GM12878 (cell line): ENCODE measurements around the gene PLSCR3. TPM values are rescaled to one million over a fixed set of nuclear protein-coding genes. Genes with fewer than 3 reads are reported as not detected.

Experiments
- ATAC-seq: fragments of 200-7000 bp; cut with Tn5 transposase; 3 replicates; pipeline ENCODE4 v1.9.1; 2020; ENCODE audit warnings: mild to moderate bottlenecking, moderate library complexity
- BruUV-seq: library from RNA; stranded (reverse); fragments of 400-500 nt; replicated peaks from 2 replicates; lab custom pipeline; 2021; lab: Mats Ljungman, UMichigan
- CTCF ChIA-PET: fragments of 300-600 bp; sonication (Branson Sonifier 250); formaldehyde crosslinking; extraction: SDS; loops from one replicate; lab custom pipeline; 2021; ENCODE audit warnings: inconsistent platforms; lab: Yijun Ruan, JAX
- POLR2A ChIA-PET: fragments of 350-600 bp; formaldehyde crosslinking; extraction: SDS; loops from one replicate; lab custom pipeline; 2021; ENCODE audit warnings: inconsistent platforms; lab: Charles Lee
- RAD21 ChIA-PET: fragments of 300-600 bp; sonication (Branson Sonifier 250); formaldehyde crosslinking; loops from one replicate; lab custom pipeline; 2023; ENCODE audit warnings: antibody characterized with exemption; ENCODE audit not compliant: unreplicated experiment; lab: Charles Lee
- SMC1A ChIA-PET: fragments of 300-600 bp; sonication (Branson Sonifier 250); formaldehyde crosslinking; loops from one replicate; lab custom pipeline; 2023; ENCODE audit not compliant: unreplicated experiment, uncharacterized antibody; lab: Charles Lee
- DNase-seq: peaks from one replicate; pipeline ENCODE4 v3.0.0-alpha.2; 2011; ENCODE audit warnings: low read depth, low spot score
- FAIRE-seq: peaks from 3 replicates; lab custom pipeline; 2011; peaks lifted over from hg19 to GRCh38; lab: Jason Lieb, UNC
- H2AFZ ChIP-seq: 2 replicates; pipeline ENCODE4 v1.6.0; 2011; ENCODE audit warnings: low read depth, low read length, control low read depth; ENCODE audit not compliant: control insufficient read depth
- H3K27ac ChIP-seq: 2 replicates; pipeline ENCODE4 v1.5.1; 2011; ENCODE audit warnings: control low read depth; ENCODE audit not compliant: control insufficient read depth, insufficient read depth
- H3K27me3 ChIP-seq, 2 experiments: replicated peaks in 1 of 2; 2 replicates each; pipeline versions ENCODE4 v1.6.0 to v1.6.1; 2011; ENCODE audit warnings: low read length in 1 of 2; ENCODE audit not compliant: control insufficient read depth in 2 of 2, insufficient read depth in 2 of 2
- H3K36me3 ChIP-seq, 2 experiments: 2 replicates each; pipeline ENCODE4 v1.5.1; 2011; ENCODE audit warnings: low read length in 1 of 2; ENCODE audit not compliant: control insufficient read depth in 2 of 2, insufficient read depth in 2 of 2
- H3K4me1 ChIP-seq: 2 replicates; pipeline ENCODE4 v1.6.1; 2011; ENCODE audit warnings: mild to moderate bottlenecking, low read length, moderate library complexity, mixed read lengths; ENCODE audit not compliant: control insufficient read depth, insufficient read depth
- H3K4me2 ChIP-seq: 2 replicates; pipeline ENCODE4 v1.6.0; 2011; ENCODE audit warnings: control low read depth; ENCODE audit not compliant: control insufficient read depth, insufficient read depth
- H3K4me3 ChIP-seq: fragments of 200-600 bp; sonication (generic); 2 replicates; pipeline ENCODE4 v1.5.1; 2016
- H3K79me2 ChIP-seq: 2 replicates; pipeline ENCODE4 v1.6.0; 2011; ENCODE audit warnings: low read length; ENCODE audit not compliant: control insufficient read depth, insufficient read depth
- H3K9ac ChIP-seq: 2 replicates; pipeline ENCODE4 v1.8.0; 2011; ENCODE audit warnings: low read length, control low read depth, mixed read lengths; ENCODE audit not compliant: control insufficient read depth, insufficient read depth
- H3K9me3 ChIP-seq: replicated peaks from 3 replicates; pipeline ENCODE4 v1.5.1; 2011; ENCODE audit warnings: mild to moderate bottlenecking, low read length; ENCODE audit not compliant: control insufficient read depth, insufficient read depth
- H4K20me1 ChIP-seq: 2 replicates; pipeline ENCODE4 v1.6.0; 2011; ENCODE audit not compliant: control insufficient read depth, insufficient read depth
- ATF2 ChIP-seq: IDR thresholded peaks from 2 replicates; pipeline ENCODE4 v1.6.1; 2012; ENCODE audit warnings: low read length, inconsistent platforms
- ATF3 ChIP-seq: IDR thresholded peaks from 2 replicates; pipeline ENCODE4 v1.6.1; 2011; ENCODE audit warnings: low read depth, mild to moderate bottlenecking, low read length, moderate library complexity, borderline replicate concordance; ENCODE audit errors: extremely low read depth
- CUX1 ChIP-seq: IDR thresholded peaks from 2 replicates; pipeline ENCODE4 v1.6.1; 2012; ENCODE audit warnings: improper control_type of control experiment, low read depth, low read length; ENCODE audit not compliant: insufficient replicate concordance
- EP300 ChIP-seq, 2 experiments: fragments of 150-350 bp in 1 of 2; IDR thresholded peaks; 2 replicates each; pipeline ENCODE4 v1.6.1; 2011 to 2012; ENCODE audit warnings: low read depth in 2 of 2, low read length in 2 of 2, borderline replicate concordance in 1 of 2, improper control_type of control experiment in 1 of 2, inconsistent platforms in 1 of 2; ENCODE audit not compliant: control insufficient read depth in 1 of 2
- HDAC2 ChIP-seq: fragments of 200-600 bp; sonication (generic); IDR thresholded peaks from 2 replicates; pipeline ENCODE4 v1.6.1; 2017
- KDM1A ChIP-seq: fragments of 200-600 bp; sonication (generic); IDR thresholded peaks from 2 replicates; pipeline ENCODE4 v1.6.1; 2016; ENCODE audit warnings: borderline replicate concordance
- PAX8 ChIP-seq: fragments of 450-650 bp; IDR thresholded peaks from 2 replicates; pipeline ENCODE4 v1.6.1; 2017; ENCODE audit warnings: mild to moderate bottlenecking, moderate library complexity
- PBX3 ChIP-seq: IDR thresholded peaks from 2 replicates; pipeline ENCODE4 v1.6.1; 2011; ENCODE audit warnings: mild to moderate bottlenecking, low read depth, low read length, moderate library complexity; ENCODE audit not compliant: insufficient replicate concordance
- RUNX3 ChIP-seq: IDR thresholded peaks from 2 replicates; pipeline ENCODE4 v1.6.1; 2012; ENCODE audit warnings: low read length, inconsistent platforms
- SUPT20H ChIP-seq: IDR thresholded peaks from 2 replicates; pipeline ENCODE4 v1.6.1; 2011; ENCODE audit warnings: low read depth, mild to moderate bottlenecking, low read length, moderate library complexity, borderline replicate concordance; ENCODE audit not compliant: control insufficient read depth
- TCF12 ChIP-seq: IDR thresholded peaks from 2 replicates; pipeline ENCODE4 v1.6.1; 2011; ENCODE audit warnings: low read depth, mild to moderate bottlenecking, low read length
- USF1 ChIP-seq: IDR thresholded peaks from 2 replicates; pipeline ENCODE4 v1.6.1; 2011; ENCODE audit warnings: borderline replicate concordance, low read depth, mild to moderate bottlenecking, moderate library complexity, mixed read lengths, low read length; ENCODE audit not compliant: insufficient read depth; ENCODE audit errors: extremely low read length
- WGBS: methylation state at CpG from one replicate; pipeline ENCODE4 v1.1.6; 2016; ENCODE audit warnings: low lambda C conversion rate; ENCODE audit not compliant: insufficient replicate concordance, insufficient coverage; ENCODE audit errors: missing lambda C conversion rate; 5-methylcytosine and 5-hydroxymethylcytosine counted together
- in situ Hi-C: fragments of 300-500 bp; cut with MboI; formaldehyde crosslinking; loops from 9 replicates; pipeline ENCODE4 v1.14.3; 2018; ENCODE audit warnings: mixed read lengths
- intact Hi-C: fragments of 100-400 bp; cut with micrococcal nuclease; formaldehyde crosslinking; loops from one replicate; pipeline ENCODE4 v1.14.2; 2022; ENCODE audit not compliant: unreplicated experiment
- polyA plus RNA-seq, 11 experiments: library from polyadenylated mRNA; depleted of rRNA in 4 of 11; unstranded in 6 of 11; stranded (reverse) in 5 of 11; fragments of >200 nt; fragmentation: Nextera tagmentation in 4 of 11; fragmentation: Illumina TruSeq in 1 of 11; extraction: Ambion mirVana in 4 of 11; extraction: Trizol in 1 of 11; gene quantifications; 1 replicate in 1 of 11; 2 replicates in 10 of 11; pipeline versions ENCODE4 v1.2.1 to v1.2.3, GENCODE V29; 2011 to 2016; ENCODE audit warnings: inconsistent platforms in 2 of 11, missing spikeins in 2 of 11, low read depth in 1 of 11
- total RNA-seq, 4 experiments: library from RNA; depleted of rRNA in 3 of 4; stranded (reverse); fragments of >200 nt in 3 of 4; fragmentation: Illumina TruSeq in 1 of 4; extraction: Trizol in 1 of 4; gene quantifications; 2 replicates each; pipeline versions ENCODE4 v1.2.1 to v1.2.3, GENCODE V29; 2013 to 2021

PLSCR3 gene
- total and polyA plus RNA-seq, 10 of the 15 experiments (the other 5 are each of a cell fraction or from before 2014, with no cell fraction given): 9.9 to 51.4 (median 43.4) TPM

- peak overlapping the region; percentile 30; the same call in 1 of the 2 replicates for H3K4me2 ChIP-seq
- H4K20me1 ChIP-seq: no peaks in the 10 kb centered on the region
- ChIA-PET CTCF (interaction anchor here (0.6 to 4.0 kb wide), 13 partner anchors 9 to 334 kb away, joined by 3 to 58 read pairs (median 9); partner anchors contain the start of genes SENP3, SOX15, TMEM102 and TNFSF13), SMC1A (interaction anchor here (0.6 to 2.4 kb wide), 5 partner anchors 18 to 333 kb away, joined by 3 to 9 read pairs (median 4); partner anchors contain the start of genes ACAP1 and TP53), POLR2A (interaction anchor here (0.6 to 1.3 kb wide), 7 partner anchors 18 to 319 kb away, joined by 3 to 6 read pairs (median 3); partner anchors contain the start of genes ACAP1, GPS2, NEURL4 and SLC2A4), RAD21 (interaction anchor here (0.5 to 3.6 kb wide), 9 partner anchors 8 to 333 kb away, joined by 3 to 31 read pairs (median 3); partner anchors contain the start of genes ACAP1, NEURL4, TMEM102 and TMEM256)
- H3K4me1 ChIP-seq: peaks cover 23% of the 10 kb centered on the region
- no peaks in the 10 kb centered on the region for H3K9me3 ChIP-seq
- H3K27me3 ChIP-seq: no peaks in the 10 kb centered on the region
- intact Hi-C loops (loop anchor here (5.0 kb wide), 1 partner anchor 83 kb away; the partner anchor contains the start of genes FGF11 and TMEM102), in situ Hi-C loops (no loop called here)
- no peaks in the 10 kb centered on the region for H3K36me3 ChIP-seq
- no TSS peak for BruUV-seq
- no peak overlapping the region for H3K4me3 ChIP-seq
- H2AFZ ChIP-seq: no peak overlapping the region
- H3K9ac ChIP-seq: 0 out of 2 replicates have a peak overlapping the region, but pooled peaks have one; percentile 14
- WGBS: 37% methylated on average over 9 of the region's 9 CpGs
- ATAC-seq (no peak), DNase-seq (no peak), FAIRE-seq (no peak)
- H3K79me2 ChIP-seq: peaks cover 7% of the 10 kb centered on the region
- H3K27ac ChIP-seq: no peak overlapping the region
- TF ChIP-seq PAX8 (no peak), HDAC2 (no peak), SUPT20H (no peak), PBX3 (no peak), ATF3 (no peak), EP300 (IDR thresholded peaks at IDR 0.05; ENCODE audit: borderline replicate concordance in 1 of 2, control insufficient read depth in 1 of 2, low read depth in 2 of 2, low read length in 2 of 2) (no peak), TCF12 (no peak), ATF2 (no peak), CUX1 (no peak), KDM1A (no peak), USF1 (no peak), RUNX3 (no peak; the same call in 1 of the 2 replicates)
Measured at GRCh38 chr17:7354262-7354843, 40.0 kb downstream of the PLSCR3 start.
